Activated T-cell treated with anti-CD3 and anti-CD28 coated beads, Interleukin-2, amount 50 U/mL, for 4 hours (primary cell): Measurements from ENCODE around the gene CSMD2. TPM values are rescaled to one million over a fixed set of nuclear protein-coding genes. Genes with fewer than 3 reads are reported as not detected.

Experiments
- ATAC-seq, 2 donors: fragments of 200-7000 bp; cut with Tn5 transposase; one replicate each; pipeline ENCODE4 v1.10.0; 2021
- DNase-seq: peaks from one replicate; pipeline ENCODE4 v3.0.0-alpha.2; 2020
- H3K27me3 Mint-ChIP-seq: one replicate; pipeline ENCODE4 v1.8.0; 2021; ENCODE audit warnings: low read depth, mixed read lengths
- H3K36me3 Mint-ChIP-seq: one replicate; pipeline ENCODE4 v1.8.0; 2022; ENCODE audit warnings: mixed read lengths; ENCODE audit not compliant: insufficient read depth
- H3K4me1 Mint-ChIP-seq: one replicate; pipeline ENCODE4 v1.8.0; 2021; ENCODE audit warnings: low read depth, mixed read lengths
- H3K4me3 Mint-ChIP-seq: one replicate; pipeline ENCODE4 v1.8.0; 2021; ENCODE audit warnings: mild to moderate bottlenecking, moderate library complexity, mixed read lengths
- H3K9me3 Mint-ChIP-seq: one replicate; pipeline ENCODE4 v1.8.0; 2021; ENCODE audit warnings: mixed read lengths
- total RNA-seq, 3 donors: library from RNA; stranded (reverse); gene quantifications; one replicate each; pipeline ENCODE4 v1.2.1, GENCODE V29; 2021

Gene CSMD2
- total RNA-seq, 3 donors from 2014 or later = not detected

GRCh38 chr1:33696962-33697361 is 468.1 kb downstream of the CSMD2 start:
- DNase-seq (no peak), ATAC-seq (no peak)
- peaks cover 12% of the 10 kb centered on the region for H3K27me3 Mint-ChIP-seq
- no peaks in the 10 kb centered on the region for H3K36me3 Mint-ChIP-seq
- no peaks in the 10 kb centered on the region for H3K9me3 Mint-ChIP-seq
- no peaks in the 10 kb centered on the region for H3K4me1 Mint-ChIP-seq
- no peak overlapping the region for H3K4me3 Mint-ChIP-seq

GRCh38 chr1:33696311-33696710 is 468.7 kb downstream of the CSMD2 start:
- no peaks in the 10 kb centered on the region for H3K36me3 Mint-ChIP-seq
- ATAC-seq = no peak
- H3K4me3 Mint-ChIP-seq = no peak overlapping the region
- H3K27me3 Mint-ChIP-seq = peaks cover 17% of the 10 kb centered on the region
- DNase-seq = no peak
- H3K9me3 Mint-ChIP-seq = no peaks in the 10 kb centered on the region
- no peaks in the 10 kb centered on the region for H3K4me1 Mint-ChIP-seq

- Mint-ChIP-seq H3K4me3 (no peak overlapping the region), H3K9me3 (no peaks in the 10 kb centered on the region), H3K27me3 (peaks cover 23% of the 10 kb centered on the region), H3K36me3 (no peaks in the 10 kb centered on the region), H3K4me1 (no peaks in the 10 kb centered on the region)
- ATAC-seq (no peak), DNase-seq (no peak)
Measured at GRCh38 chr1:33692206-33693188, 472.5 kb downstream of the CSMD2 start.

- ATAC-seq (no peak), DNase-seq (no peak)
- Mint-ChIP-seq H3K27me3 (peaks cover 44% of the 10 kb centered on the region), H3K9me3 (no peaks in the 10 kb centered on the region), H3K4me3 (no peak overlapping the region), H3K4me1 (no peaks in the 10 kb centered on the region), H3K36me3 (no peaks in the 10 kb centered on the region)
Measured at GRCh38 chr1:33687000-33687399, 478.0 kb downstream of the CSMD2 start.

GRCh38 chr1:33686551-33686950 is 478.5 kb downstream of the CSMD2 start:
- ATAC-seq = no peak
- H3K4me1 Mint-ChIP-seq = no peaks in the 10 kb centered on the region
- DNase-seq = no peak
- no peak overlapping the region for H3K4me3 Mint-ChIP-seq
- H3K36me3 Mint-ChIP-seq = no peaks in the 10 kb centered on the region
- peaks cover 41% of the 10 kb centered on the region for H3K27me3 Mint-ChIP-seq
- H3K9me3 Mint-ChIP-seq = no peaks in the 10 kb centered on the region

- no peaks in the 10 kb centered on the region for H3K36me3 Mint-ChIP-seq
- ATAC-seq = no peak
- DNase-seq = no peak
- H3K4me3 Mint-ChIP-seq = no peak overlapping the region
- no peaks in the 10 kb centered on the region for H3K9me3 Mint-ChIP-seq
- H3K27me3 Mint-ChIP-seq = peaks cover 32% of the 10 kb centered on the region
- no peaks in the 10 kb centered on the region for H3K4me1 Mint-ChIP-seq
Measured at GRCh38 chr1:33685256-33685655, 479.8 kb downstream of the CSMD2 start.

GRCh38 chr1:33684396-33685179 is 480.4 kb downstream of the CSMD2 start:
- peaks cover 31% of the 10 kb centered on the region for H3K27me3 Mint-ChIP-seq
- DNase-seq (no peak), ATAC-seq (no peak)
- no peaks in the 10 kb centered on the region for H3K36me3 Mint-ChIP-seq
- no peaks in the 10 kb centered on the region for H3K9me3 Mint-ChIP-seq
- H3K4me3 Mint-ChIP-seq = no peak overlapping the region
- no peaks in the 10 kb centered on the region for H3K4me1 Mint-ChIP-seq

- no peaks in the 10 kb centered on the region for H3K36me3 Mint-ChIP-seq
- H3K4me3 Mint-ChIP-seq = no peak overlapping the region
- H3K4me1 Mint-ChIP-seq = no peaks in the 10 kb centered on the region
- no peak for DNase-seq
- H3K27me3 Mint-ChIP-seq = peaks cover 31% of the 10 kb centered on the region
- H3K9me3 Mint-ChIP-seq = no peaks in the 10 kb centered on the region
- ATAC-seq = no peak
Measured at GRCh38 chr1:33683913-33684312, 481.1 kb downstream of the CSMD2 start.

GRCh38 chr1:33682371-33682770 is 482.7 kb downstream of the CSMD2 start:
- Mint-ChIP-seq H3K4me3 (no peak overlapping the region), H3K4me1 (no peaks in the 10 kb centered on the region), H3K9me3 (peaks cover 6% of the 10 kb centered on the region), H3K27me3 (peaks cover 31% of the 10 kb centered on the region), H3K36me3 (no peaks in the 10 kb centered on the region)
- ATAC-seq (no peak), DNase-seq (no peak)

- ATAC-seq = no peak
- no peak overlapping the region for H3K4me3 Mint-ChIP-seq
- DNase-seq = no peak
- peaks cover 22% of the 10 kb centered on the region for H3K27me3 Mint-ChIP-seq
- H3K4me1 Mint-ChIP-seq = no peaks in the 10 kb centered on the region
- H3K36me3 Mint-ChIP-seq = no peaks in the 10 kb centered on the region
- H3K9me3 Mint-ChIP-seq = peaks cover 6% of the 10 kb centered on the region
Measured at GRCh38 chr1:33680281-33680840, 484.7 kb downstream of the CSMD2 start.

GRCh38 chr1:33670567-33670966 is 494.5 kb downstream of the CSMD2 start:
- peaks cover 5% of the 10 kb centered on the region for H3K9me3 Mint-ChIP-seq
- no peak for ATAC-seq
- DNase-seq = no peak
- no peaks in the 10 kb centered on the region for H3K4me1 Mint-ChIP-seq
- H3K4me3 Mint-ChIP-seq = no peak overlapping the region
- no peaks in the 10 kb centered on the region for H3K36me3 Mint-ChIP-seq
- peaks cover 14% of the 10 kb centered on the region for H3K27me3 Mint-ChIP-seq

GRCh38 chr1:33668695-33669094 is 496.3 kb downstream of the CSMD2 start:
- Mint-ChIP-seq H3K36me3 (no peaks in the 10 kb centered on the region), H3K27me3 (peaks cover 14% of the 10 kb centered on the region), H3K4me3 (no peak overlapping the region), H3K4me1 (no peaks in the 10 kb centered on the region), H3K9me3 (peaks cover 5% of the 10 kb centered on the region)
- DNase-seq (no peak), ATAC-seq (no peak)

- ATAC-seq = no peak
- Mint-ChIP-seq H3K27me3 (peaks cover 14% of the 10 kb centered on the region), H3K4me3 (no peak overlapping the region), H3K9me3 (no peaks in the 10 kb centered on the region), H3K36me3 (no peaks in the 10 kb centered on the region), H3K4me1 (no peaks in the 10 kb centered on the region)
- DNase-seq = no peak
Measured at GRCh38 chr1:33667386-33668282, 497.4 kb downstream of the CSMD2 start.

- Mint-ChIP-seq H3K36me3 (no peaks in the 10 kb centered on the region), H3K4me3 (no peak overlapping the region), H3K27me3 (peaks cover 18% of the 10 kb centered on the region), H3K4me1 (no peaks in the 10 kb centered on the region), H3K9me3 (no peaks in the 10 kb centered on the region)
- no peak for ATAC-seq
- DNase-seq = no peak
Measured at GRCh38 chr1:33666616-33667015, 498.4 kb downstream of the CSMD2 start.
